Epidermal melanocyte (primary cell): ENCODE results near the gene GRHL1.

Source experiments
- DNase-seq: peaks from one replicate; pipeline ENCODE4 v3.0.0; 2011; ENCODE audit warnings: low spot score; ENCODE audit not compliant: insufficient read length

GRHL1 gene

GRCh38 chr2:9949239-9949991 lies 2.1 kb upstream of the GRHL1 start:
- DNase-seq, result no peak

GRCh38 chr2:9949992-9950520 lies 1.4 kb upstream of the GRHL1 start:
- no peak for DNase-seq

- DNase-seq, result no peak
These were observed 797 bp upstream of the GRHL1 start for GRCh38 chr2:9950521-9951271.

GRCh38 chr2:9951272-9951521 lies 296 bp upstream of the GRHL1 start:
- DNase-seq, result no peak

- DNase-seq, result no peak
These were observed 819 bp downstream of the GRHL1 start for GRCh38 chr2:9952286-9952737.

- DNase-seq, result no peak
These were observed 1.5 kb downstream of the GRHL1 start for GRCh38 chr2:9952856-9953503.

GRCh38 chr2:9954136-9954535 lies 2.6 kb downstream of the GRHL1 start:
- DNase-seq, result no peak

- no peak for DNase-seq
These were observed 6.6 kb downstream of the GRHL1 start for GRCh38 chr2:9958057-9958456.

- DNase-seq, result no peak
These were observed 7.8 kb downstream of the GRHL1 start for GRCh38 chr2:9959262-9959661.

- DNase-seq, result no peak
These were observed 9.5 kb downstream of the GRHL1 start for GRCh38 chr2:9961013-9961412.

- DNase-seq, result no peak
These were observed 13.0 kb downstream of the GRHL1 start for GRCh38 chr2:9964334-9964980.

GRCh38 chr2:9965119-9965822 lies 13.8 kb downstream of the GRHL1 start:
- no peak for DNase-seq

GRCh38 chr2:9966491-9967022 lies 15.1 kb downstream of the GRHL1 start:
- DNase-seq, result no peak

GRCh38 chr2:9967053-9967775 lies 15.7 kb downstream of the GRHL1 start:
- DNase-seq, result no peak

- DNase-seq, result no peak
These were observed 17.3 kb downstream of the GRHL1 start for GRCh38 chr2:9968553-9969497.

- no peak for DNase-seq
These were observed 18.9 kb downstream of the GRHL1 start for GRCh38 chr2:9970200-9971044.

GRCh38 chr2:9971105-9971818 lies 19.8 kb downstream of the GRHL1 start:
- no peak for DNase-seq

GRCh38 chr2:9971890-9972289 lies 20.4 kb downstream of the GRHL1 start:
- no peak for DNase-seq
